HG02938 (cell line): ENCODE results near the gene AACS.
"Not testable (repeated sequence)": the region's sequence is repeated elsewhere in the genome, so short reads cannot be mapped to it uniquely, and the experiment has no call there.

Experiments
- ATAC-seq: cut with Tn5 transposase; IDR thresholded peaks from one replicate; pipeline ENCODE4 v1.9.1; 2021; ENCODE audit warnings: mild to moderate bottlenecking, moderate library complexity; ENCODE audit not compliant: unreplicated experiment

The AACS gene

GRCh38 chr12:125121106-125121505 is 55.9 kb downstream of the AACS start:
- ATAC-seq = no peak

GRCh38 chr12:125122668-125123067 is 57.4 kb downstream of the AACS start:
- ATAC-seq = no peak

- ATAC-seq = no peak
Observed at GRCh38 chr12:125124320-125124966, 59.2 kb downstream of the AACS start.

- ATAC-seq = no peak
Observed at GRCh38 chr12:125125271-125125670, 60.0 kb downstream of the AACS start.

GRCh38 chr12:125128439-125129178 is 63.4 kb downstream of the AACS start:
- ATAC-seq = no peak

GRCh38 chr12:125129179-125129571 is 63.9 kb downstream of the AACS start:
- ATAC-seq = no peak

- no peak for ATAC-seq
Observed at GRCh38 chr12:125129591-125130255, 64.5 kb downstream of the AACS start.

GRCh38 chr12:125131958-125132357 is 66.7 kb downstream of the AACS start:
- no peak for ATAC-seq

- ATAC-seq = no peak
Observed at GRCh38 chr12:125132698-125133400, 67.6 kb downstream of the AACS start.

GRCh38 chr12:125133616-125134015 is 68.4 kb downstream of the AACS start:
- ATAC-seq = no peak

GRCh38 chr12:125134576-125134975 is 69.3 kb downstream of the AACS start:
- ATAC-seq = no peak

- no peak for ATAC-seq
Observed at GRCh38 chr12:125135906-125136305, 70.7 kb downstream of the AACS start.

- ATAC-seq = no peak
Observed at GRCh38 chr12:125136702-125137101, 71.5 kb downstream of the AACS start.

GRCh38 chr12:125137766-125138344 is 72.6 kb downstream of the AACS start:
- no peak for ATAC-seq

GRCh38 chr12:125140279-125141209 is 75.3 kb downstream of the AACS start:
- ATAC-seq = no peak

GRCh38 chr12:125141210-125141573 is 76.0 kb downstream of the AACS start:
- not testable (repeated sequence) for ATAC-seq

- ATAC-seq = no peak
Observed at GRCh38 chr12:125142601-125143000, 77.4 kb downstream of the AACS start.

GRCh38 chr12:125143491-125143890 is 78.3 kb downstream of the AACS start:
- no peak for ATAC-seq

GRCh38 chr12:125145196-125145595 is 80.0 kb downstream of the AACS start:
- ATAC-seq = no peak

GRCh38 chr12:125148316-125148715 is 83.1 kb downstream of the AACS start:
- no peak for ATAC-seq
